Esophagus (tissue), 2 donors: ENCODE measurements around the gene CSAD. TPM values are rescaled to one million over a fixed set of nuclear protein-coding genes. Genes with fewer than 3 reads are reported as not detected.
"Not testable (repeated sequence)": the region's sequence is repeated elsewhere in the genome, so short reads cannot be mapped to it uniquely, and the experiment has no call there.

ENCODE experiments used
- H3K27ac ChIP-seq, 2 donors: one replicate each; pipeline ENCODE4 v1.5.1; 2013; ENCODE audit warnings: low read depth in 2 of 2, mild to moderate bottlenecking in 2 of 2, inconsistent platforms in 1 of 2, low read length in 1 of 2, moderate library complexity in 1 of 2
- H3K27me3 ChIP-seq, 2 donors: one replicate each; pipeline ENCODE4 v1.6.1; 2013; ENCODE audit warnings: low read length in 2 of 2, control low read depth in 1 of 2, mild to moderate bottlenecking in 1 of 2; ENCODE audit not compliant: insufficient read depth in 2 of 2, control insufficient read depth in 1 of 2
- H3K36me3 ChIP-seq, 2 donors: one replicate each; pipeline ENCODE4 v1.6.1; 2013; ENCODE audit warnings: low read length in 1 of 2; ENCODE audit not compliant: control insufficient read depth in 2 of 2, insufficient read depth in 2 of 2
- H3K4me1 ChIP-seq, 2 donors: one replicate each; pipeline ENCODE4 v1.6.1; 2013; ENCODE audit warnings: low read length in 1 of 2; ENCODE audit not compliant: control insufficient read depth in 2 of 2, insufficient read depth in 2 of 2
- H3K4me3 ChIP-seq, 2 donors: one replicate each; pipeline ENCODE4 v1.5.1; 2013; ENCODE audit warnings: low read length in 2 of 2, mild to moderate bottlenecking in 2 of 2, low read depth in 1 of 2, moderate library complexity in 1 of 2
- H3K9me3 ChIP-seq, 2 donors: one replicate each; pipeline ENCODE4 v1.6.1; 2013; ENCODE audit warnings: mild to moderate bottlenecking in 2 of 2, low read depth in 1 of 2, low read length in 1 of 2, moderate library complexity in 1 of 2; ENCODE audit not compliant: control insufficient read depth in 2 of 2, insufficient read depth in 1 of 2
- WGBS, 2 donors: extraction: QIAGEN DNeasy Blood & Tissue Kit; methylation state at CpG; one replicate each; pipeline ENCODE4 v1.1.7; 2013; 5-methylcytosine and 5-hydroxymethylcytosine counted together
- polyA plus RNA-seq, 2 donors: library from polyadenylated mRNA; stranded (reverse); fragments of 200-250 nt; gene quantifications; one replicate each; pipeline ENCODE4 v1.2.3, GENCODE V29; 2013
- donor health status: healthy with polysubstance abuse.
- donor health status: Bipolar disorder and iron deficiency.

CSAD gene
- polyA plus RNA-seq, 2 donors, result 25.6 to 63.7 TPM

- Histone ChIP-seq H3K36me3 (no peaks in the 10 kb centered on the region), H3K9me3 (no peaks in the 10 kb centered on the region), H3K4me1 (peaks cover 1 to 4% of the 10 kb centered on the region in 2 donors), H3K27ac (no peak overlapping the region), H3K4me3 (no peak overlapping the region), H3K27me3 (no peaks in the 10 kb centered on the region)
- WGBS, 2 donors, result 85 to 88% methylated on average over 8 of the region's 8 CpGs
These were observed 61.9 kb downstream of the CSAD start for GRCh38 chr12:53118751-53119300.

GRCh38 chr12:53115891-53116648, 64.7 kb downstream of the CSAD start:
- WGBS, 2 donors, result 89 to 91% methylated on average over 8 of the region's 8 CpGs
- no peak overlapping the region for H3K27ac ChIP-seq
- peaks cover 0 to 2% of the 10 kb centered on the region in 2 donors for H3K4me1 ChIP-seq
- H3K36me3 ChIP-seq, result no peaks in the 10 kb centered on the region
- H3K9me3 ChIP-seq, result no peaks in the 10 kb centered on the region
- no peaks in the 10 kb centered on the region for H3K27me3 ChIP-seq
- H3K4me3 ChIP-seq, result no peak overlapping the region

- Histone ChIP-seq H3K27ac (no peak overlapping the region), H3K9me3 (no peaks in the 10 kb centered on the region), H3K4me3 (no peak overlapping the region), H3K27me3 (no peaks in the 10 kb centered on the region), H3K36me3 (no peaks in the 10 kb centered on the region), H3K4me1 (no peaks in the 10 kb centered on the region)
- WGBS, 2 donors, result 89 to 90% methylated on average over 33 of the region's 33 CpGs
These were observed 65.4 kb downstream of the CSAD start for GRCh38 chr12:53115112-53115890.

- Histone ChIP-seq H3K27me3 (no peaks in the 10 kb centered on the region), H3K36me3 (no peaks in the 10 kb centered on the region), H3K27ac (no peak overlapping the region), H3K4me3 (no peak overlapping the region), H3K4me1 (no peaks in the 10 kb centered on the region), H3K9me3 (no peaks in the 10 kb centered on the region)
These were observed 66.8 kb downstream of the CSAD start for GRCh38 chr12:53113951-53114350.

- WGBS, 2 donors, result 86 to 88% methylated on average over 12 of the region's 12 CpGs
- no peaks in the 10 kb centered on the region for H3K27me3 ChIP-seq
- H3K4me1 ChIP-seq, result no peaks in the 10 kb centered on the region
- no peaks in the 10 kb centered on the region for H3K9me3 ChIP-seq
- H3K27ac ChIP-seq, result no peak overlapping the region
- H3K4me3 ChIP-seq, result no peak overlapping the region
- H3K36me3 ChIP-seq, result no peaks in the 10 kb centered on the region
These were observed 67.5 kb downstream of the CSAD start for GRCh38 chr12:53113136-53113705.

- H3K4me1 ChIP-seq, H3K27me3 ChIP-seq, H3K4me3 ChIP-seq, H3K27ac ChIP-seq, H3K9me3 ChIP-seq, H3K36me3 ChIP-seq: not testable (repeated sequence)
- WGBS, 2 donors, result 95% methylated on average over 6 to 7 of the region's 7 CpGs
These were observed 68.3 kb downstream of the CSAD start for GRCh38 chr12:53112431-53112830.

Other genes with a start within 250 kb of the CSAD start
- gene KRT18, start 231.8 kb downstream of the CSAD start, polyA plus RNA-seq, result 100 to 1,000 TPM; 101 to 256 TPM
- 100 to 1,000 TPM in 1 of 2 donors, 10 to 100 TPM in 1; 58.8 to 102 TPM for gene EIF4B, start 174.5 kb downstream of the CSAD start, polyA plus RNA-seq
- gene TNS2, start 130.9 kb downstream of the CSAD start, polyA plus RNA-seq, result 10 to 100 TPM; 32.9 to 48.6 TPM
- 10 to 100 TPM; 16.1 to 24.1 TPM for gene SPRYD3, start 101.5 kb downstream of the CSAD start, polyA plus RNA-seq
- gene IGFBP6, start 83.3 kb downstream of the CSAD start, polyA plus RNA-seq, result 10 to 100 TPM; 40.8 to 59.1 TPM
- under 1 TPM; 0.14 to 0.16 TPM for gene SOAT2, start 77.4 kb downstream of the CSAD start, polyA plus RNA-seq
- gene ZNF740, start 203 bp downstream of the CSAD start, polyA plus RNA-seq, result 1 to 10 TPM; 4.7 to 5.3 TPM
- gene ITGB7, start 26.3 kb upstream of the CSAD start, polyA plus RNA-seq, result 1 to 10 TPM; 7.5 to 8.0 TPM
- 100 to 1,000 TPM in 1 of 2 donors, 10 to 100 TPM in 1; 84.8 to 104 TPM for gene RARG, start 51.3 kb upstream of the CSAD start, polyA plus RNA-seq
- 10 to 100 TPM; 43.8 to 66.1 TPM for gene ESPL1, start 87.4 kb upstream of the CSAD start, polyA plus RNA-seq
- gene PFDN5, start 114.6 kb upstream of the CSAD start, polyA plus RNA-seq, result 100 to 1,000 TPM; 612 to 762 TPM
- 10 to 100 TPM; 41.8 to 75.0 TPM for gene MYG1, start 118.8 kb upstream of the CSAD start, polyA plus RNA-seq
- 10 to 100 TPM; 31.4 to 41.2 TPM for gene AAAS, start 140.7 kb upstream of the CSAD start, polyA plus RNA-seq
- gene SP7, start 155.4 kb upstream of the CSAD start, polyA plus RNA-seq, result not detected
- gene SP1, start 199.3 kb upstream of the CSAD start, polyA plus RNA-seq, result 10 to 100 TPM; 21.6 to 22.3 TPM
- gene AMHR2, start 242.9 kb upstream of the CSAD start, polyA plus RNA-seq, result under 1 TPM in 1 of 2 donors, not detected in 1; 0.08 TPM